HepG2 (cell line): ENCODE measurements around the gene PYGB. TPM values are rescaled to one million over a fixed set of nuclear protein-coding genes. Genes with fewer than 3 reads are reported as not detected.

Experiments used
- AHR ChIP-seq: IDR thresholded peaks from 2 replicates; pipeline ENCODE4 v1.6.1; 2018; ENCODE audit warnings: missing genetic modification reagents, missing compliant biosample characterization
- BCL6 ChIP-seq: IDR thresholded peaks from 2 replicates; pipeline ENCODE4 v1.6.1; 2016; ENCODE audit warnings: missing genetic modification reagents, missing compliant biosample characterization
- EED ChIP-seq: sonication (generic); formaldehyde crosslinking; IDR thresholded peaks from 2 replicates; pipeline ENCODE4 v1.5.0; 2020; ENCODE audit warnings: mild to moderate bottlenecking, missing genetic modification reagents
- GATAD2A ChIP-seq: IDR thresholded peaks from 2 replicates; pipeline ENCODE4 v1.6.1; 2016
- MTA1 ChIP-seq: sonication (generic); formaldehyde crosslinking; IDR thresholded peaks from 2 replicates; pipeline ENCODE4 v1.4.0; 2020; ENCODE audit warnings: missing genetic modification reagents, mild to moderate bottlenecking, borderline replicate concordance
- MYC ChIP-seq: sonication (generic); formaldehyde crosslinking; IDR thresholded peaks from 2 replicates; pipeline ENCODE4 v1.9.0; 2021; ENCODE audit warnings: missing genetic modification reagents, borderline replicate concordance
- NR1H2 ChIP-seq: sonication (generic); formaldehyde crosslinking; IDR thresholded peaks from 2 replicates; pipeline ENCODE4 v1.8.1; 2022; ENCODE audit warnings: low read depth, missing genetic modification reagents, borderline replicate concordance
- PAWR ChIP-seq: sonication (generic); formaldehyde crosslinking; IDR thresholded peaks from 2 replicates; pipeline ENCODE4 v1.4.0; 2020; ENCODE audit warnings: missing genetic modification reagents, mild to moderate bottlenecking, borderline replicate concordance
- RFX5 ChIP-seq: IDR thresholded peaks from 2 replicates; pipeline ENCODE4 v1.6.1; 2011; ENCODE audit warnings: low read depth, low read length, improper control_type of control experiment
- YEATS2 ChIP-seq: sonication (generic); formaldehyde crosslinking; IDR thresholded peaks from 2 replicates; pipeline ENCODE4 v1.4.0; 2020; ENCODE audit warnings: missing genetic modification reagents, borderline replicate concordance
- ZIK1 ChIP-seq: sonication (generic); formaldehyde crosslinking; IDR thresholded peaks from 2 replicates; pipeline ENCODE4 v1.5.0; 2020; ENCODE audit warnings: mild to moderate bottlenecking, low read depth, missing genetic modification reagents, borderline replicate concordance
- ZNF138 ChIP-seq: sonication (generic); formaldehyde crosslinking; IDR thresholded peaks from 2 replicates; pipeline ENCODE4 v1.5.0; 2020; ENCODE audit warnings: mild to moderate bottlenecking, low read depth, missing genetic modification reagents
- ZNF331 ChIP-seq: sonication (generic); formaldehyde crosslinking; IDR thresholded peaks from 2 replicates; pipeline ENCODE4 v1.4.0; 2020; ENCODE audit warnings: missing genetic modification reagents
- ZNF510 ChIP-seq: sonication (generic); formaldehyde crosslinking; IDR thresholded peaks from 2 replicates; pipeline ENCODE4 v1.4.0; 2020; ENCODE audit warnings: low read depth, mild to moderate bottlenecking, missing genetic modification reagents
- ZNF614 ChIP-seq: IDR thresholded peaks from 2 replicates; pipeline ENCODE4 v1.6.1; 2018; ENCODE audit warnings: missing biosample characterization, missing genetic modification reagents, inconsistent platforms, borderline replicate concordance
- ZNF670 ChIP-seq: sonication (generic); formaldehyde crosslinking; IDR thresholded peaks from 2 replicates; pipeline ENCODE4 v1.8.0; 2022; ENCODE audit warnings: mild to moderate bottlenecking, missing genetic modification reagents, borderline replicate concordance
- ZNF773 ChIP-seq: sonication (generic); formaldehyde crosslinking; IDR thresholded peaks from 2 replicates; pipeline ENCODE4 v1.4.0; 2020; ENCODE audit warnings: missing genetic modification reagents, borderline replicate concordance
- ZNF883 ChIP-seq: sonication (generic); formaldehyde crosslinking; IDR thresholded peaks from 2 replicates; pipeline ENCODE4 v1.5.1; 2020; ENCODE audit warnings: mild to moderate bottlenecking, missing genetic modification reagents; ENCODE audit errors: not compliant biosample characterization
- ZSCAN25 ChIP-seq: sonication (generic); formaldehyde crosslinking; IDR thresholded peaks from 2 replicates; pipeline ENCODE4 v1.8.0; 2022; ENCODE audit warnings: mild to moderate bottlenecking, missing genetic modification reagents
- polyA plus RNA-seq, 8 experiments: library from polyadenylated mRNA; depleted of rRNA in 3 of 8; stranded (reverse) in 7 of 8; unstranded in 1 of 8; fragments of >200 nt; fragmentation: Illumina TruSeq in 4 of 8; extraction: Trizol in 4 of 8; gene quantifications; 2 replicates each; pipeline versions ENCODE4 v1.2.1 to v1.2.3, GENCODE V29; 2011 to 2016; ENCODE audit warnings: low read depth in 4 of 8, missing spikeins in 1 of 8, mixed read lengths in 1 of 8; ENCODE audit not compliant: insufficient read depth in 1 of 8
- total RNA-seq, 5 experiments: library from RNA; depleted of rRNA; stranded (reverse); fragments of >200 nt; fragmentation: Illumina TruSeq; extraction: Trizol; gene quantifications; 2 replicates each; pipeline ENCODE4 v1.2.3, GENCODE V29; 2016; ENCODE audit warnings: low read depth in 1 of 5
- TF ChIP-seq, protein P1 (sequence below): IDR thresholded peaks from 2 replicates; pipeline ENCODE4 v1.6.1; 2016; ENCODE audit warnings: missing biosample characterization, missing genetic modification reagents, low read depth
- TF ChIP-seq, protein P2 (sequence below): sonication (generic); formaldehyde crosslinking; IDR thresholded peaks from 2 replicates; pipeline ENCODE4 v1.4.0; 2020; ENCODE audit warnings: missing genetic modification reagents

PYGB gene
- total and polyA plus RNA-seq, 2 of the 13 experiments (the other 11 are each of a cell fraction or from before 2014, with no cell fraction given): 24.2 to 86.3 TPM

DNA sequence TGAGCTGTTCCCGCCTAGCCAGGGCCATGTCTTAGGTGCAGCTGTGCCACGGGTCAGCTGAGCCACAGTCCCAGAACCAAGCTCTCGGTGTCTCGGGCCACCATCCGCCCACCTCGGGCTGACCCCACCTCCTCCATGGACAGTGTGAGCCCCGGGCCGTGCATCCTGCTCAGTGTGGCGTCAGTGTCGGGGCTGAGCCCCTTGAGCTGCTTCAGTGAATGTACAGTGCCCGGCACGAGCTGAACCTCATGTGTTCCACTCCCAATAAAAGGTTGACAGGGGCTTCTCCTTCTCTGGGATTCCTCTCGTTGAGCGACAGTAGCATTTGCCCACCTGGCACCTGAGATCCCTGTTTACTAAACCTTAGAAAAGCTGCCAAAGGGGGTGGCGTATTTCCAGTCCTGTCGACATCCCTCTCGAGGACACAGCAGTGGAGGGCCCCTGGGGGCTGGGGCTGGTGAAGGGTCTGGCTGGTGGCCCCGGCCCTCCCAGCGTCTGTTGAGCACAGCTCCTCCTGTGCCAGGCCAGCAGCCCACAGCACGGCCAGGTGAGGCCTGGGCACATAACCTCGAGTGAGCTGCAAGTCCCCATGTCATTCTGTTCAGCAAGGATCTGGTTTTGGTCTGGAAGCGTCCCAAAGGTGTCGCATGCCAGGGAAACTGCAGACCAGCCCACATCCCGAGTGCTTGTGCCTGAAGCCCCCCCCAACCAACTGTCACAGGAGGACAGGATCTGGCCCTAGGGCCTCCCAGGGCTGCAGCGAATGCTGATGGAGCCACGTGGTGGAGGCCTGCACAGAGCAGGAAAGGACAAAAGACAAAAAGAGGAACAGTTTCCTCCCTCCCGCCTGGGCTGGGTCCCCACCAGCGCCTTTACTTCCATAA, 21.2 kb upstream of the PYGB start (continued):
- TF ChIP-seq ZNF670 (CRISPR knock-in tag) (0 out of 2 replicates have a peak, but pooled peaks have one; percentile 20), NR1H2 (CRISPR knock-in tag) (0 out of 2 replicates have a peak, but pooled peaks have one; percentile 31), EED (CRISPR knock-in tag) (peak; percentile 75; the same call in 1 of the 2 replicates), ZNF773 (CRISPR knock-in tag) (peak; percentile 66; the same call in 1 of the 2 replicates), GATAD2A (CRISPR knock-in tag) (0 out of 2 replicates have a peak, but pooled peaks have one; percentile 36), YEATS2 (CRISPR knock-in tag) (peak; percentile 45; the same call in 1 of the 2 replicates), ZNF138 (0 out of 2 replicates have a peak, but pooled peaks have one; percentile 59), ZNF614 (CRISPR knock-in tag) (no peak), MYC (CRISPR knock-in tag) (peak; percentile 92), PAWR (CRISPR knock-in tag) (peak; percentile 91; the same call in 1 of the 2 replicates), ZNF510 (CRISPR knock-in tag) (peak; percentile 68; the same call in 1 of the 2 replicates), ZNF331 (CRISPR knock-in tag) (peak; percentile 39; the same call in 1 of the 2 replicates), ZNF883 (peak; percentile 92), AHR (CRISPR knock-in tag) (peak; percentile 64; the same call in 1 of the 2 replicates), ZSCAN25 (CRISPR knock-in tag) (0 out of 2 replicates have a peak, but pooled peaks have one; percentile 45), ZIK1 (CRISPR knock-in tag) (0 out of 2 replicates have a peak, but pooled peaks have one; percentile 24), BCL6 (no peak), MTA1 (CRISPR knock-in tag) (peak; percentile 82; the same call in 1 of the 2 replicates), RFX5 (no peak)
- TF ChIP-seq, protein P1, sequence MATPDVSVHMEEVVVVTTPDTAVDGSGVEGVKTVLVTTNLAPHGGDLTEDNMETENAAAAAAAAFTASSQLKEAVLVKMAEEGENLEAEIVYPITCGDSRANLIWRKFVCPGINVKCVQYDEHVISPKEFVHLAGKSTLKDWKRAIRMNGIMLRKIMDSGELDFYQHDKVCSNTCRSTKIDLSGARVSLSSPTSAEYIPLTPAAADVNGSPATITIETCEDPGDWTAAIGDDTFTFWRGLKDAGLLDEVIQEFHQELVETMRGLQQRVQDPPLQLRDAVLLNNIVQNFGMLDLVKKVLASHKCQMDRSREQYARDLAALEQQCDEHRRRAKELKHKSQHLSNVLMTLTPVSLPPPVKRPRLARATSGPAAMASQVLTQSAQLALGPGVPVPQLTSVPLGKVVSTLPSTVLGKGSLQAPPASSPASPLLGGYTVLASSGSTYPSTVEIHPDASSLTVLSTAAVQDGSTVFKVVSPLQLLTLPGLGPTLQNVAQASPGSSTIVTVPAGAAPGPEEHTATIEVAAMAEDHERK (CRISPR knock-in tag): no peak
- TF ChIP-seq, protein P2, sequence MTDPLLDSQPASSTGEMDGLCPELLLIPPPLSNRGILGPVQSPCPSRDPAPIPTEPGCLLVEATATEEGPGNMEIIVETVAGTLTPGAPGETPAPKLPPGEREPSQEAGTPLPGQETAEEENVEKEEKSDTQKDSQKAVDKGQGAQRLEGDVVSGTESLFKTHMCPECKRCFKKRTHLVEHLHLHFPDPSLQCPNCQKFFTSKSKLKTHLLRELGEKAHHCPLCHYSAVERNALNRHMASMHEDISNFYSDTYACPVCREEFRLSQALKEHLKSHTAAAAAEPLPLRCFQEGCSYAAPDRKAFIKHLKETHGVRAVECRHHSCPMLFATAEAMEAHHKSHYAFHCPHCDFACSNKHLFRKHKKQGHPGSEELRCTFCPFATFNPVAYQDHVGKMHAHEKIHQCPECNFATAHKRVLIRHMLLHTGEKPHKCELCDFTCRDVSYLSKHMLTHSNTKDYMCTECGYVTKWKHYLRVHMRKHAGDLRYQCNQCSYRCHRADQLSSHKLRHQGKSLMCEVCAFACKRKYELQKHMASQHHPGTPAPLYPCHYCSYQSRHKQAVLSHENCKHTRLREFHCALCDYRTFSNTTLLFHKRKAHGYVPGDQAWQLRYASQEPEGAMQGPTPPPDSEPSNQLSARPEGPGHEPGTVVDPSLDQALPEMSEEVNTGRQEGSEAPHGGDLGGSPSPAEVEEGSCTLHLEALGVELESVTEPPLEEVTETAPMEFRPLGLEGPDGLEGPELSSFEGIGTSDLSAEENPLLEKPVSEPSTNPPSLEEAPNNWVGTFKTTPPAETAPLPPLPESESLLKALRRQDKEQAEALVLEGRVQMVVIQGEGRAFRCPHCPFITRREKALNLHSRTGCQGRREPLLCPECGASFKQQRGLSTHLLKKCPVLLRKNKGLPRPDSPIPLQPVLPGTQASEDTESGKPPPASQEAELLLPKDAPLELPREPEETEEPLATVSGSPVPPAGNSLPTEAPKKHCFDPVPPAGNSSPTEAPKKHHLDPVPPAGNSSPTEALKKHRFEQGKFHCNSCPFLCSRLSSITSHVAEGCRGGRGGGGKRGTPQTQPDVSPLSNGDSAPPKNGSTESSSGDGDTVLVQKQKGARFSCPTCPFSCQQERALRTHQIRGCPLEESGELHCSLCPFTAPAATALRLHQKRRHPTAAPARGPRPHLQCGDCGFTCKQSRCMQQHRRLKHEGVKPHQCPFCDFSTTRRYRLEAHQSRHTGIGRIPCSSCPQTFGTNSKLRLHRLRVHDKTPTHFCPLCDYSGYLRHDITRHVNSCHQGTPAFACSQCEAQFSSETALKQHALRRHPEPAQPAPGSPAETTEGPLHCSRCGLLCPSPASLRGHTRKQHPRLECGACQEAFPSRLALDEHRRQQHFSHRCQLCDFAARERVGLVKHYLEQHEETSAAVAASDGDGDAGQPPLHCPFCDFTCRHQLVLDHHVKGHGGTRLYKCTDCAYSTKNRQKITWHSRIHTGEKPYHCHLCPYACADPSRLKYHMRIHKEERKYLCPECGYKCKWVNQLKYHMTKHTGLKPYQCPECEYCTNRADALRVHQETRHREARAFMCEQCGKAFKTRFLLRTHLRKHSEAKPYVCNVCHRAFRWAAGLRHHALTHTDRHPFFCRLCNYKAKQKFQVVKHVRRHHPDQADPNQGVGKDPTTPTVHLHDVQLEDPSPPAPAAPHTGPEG (CRISPR knock-in tag): peak; percentile 99
